Measurements from ENCODE around the gene FLRT1. TPM values are rescaled to one million over a fixed set of nuclear protein-coding genes. Genes with fewer than 3 reads are reported as not detected.

FLRT1 gene
- total RNA-seq, 4 donors from 2014 or later, result 1.1 to 4.7 (median 3.6) TPM

DNA sequence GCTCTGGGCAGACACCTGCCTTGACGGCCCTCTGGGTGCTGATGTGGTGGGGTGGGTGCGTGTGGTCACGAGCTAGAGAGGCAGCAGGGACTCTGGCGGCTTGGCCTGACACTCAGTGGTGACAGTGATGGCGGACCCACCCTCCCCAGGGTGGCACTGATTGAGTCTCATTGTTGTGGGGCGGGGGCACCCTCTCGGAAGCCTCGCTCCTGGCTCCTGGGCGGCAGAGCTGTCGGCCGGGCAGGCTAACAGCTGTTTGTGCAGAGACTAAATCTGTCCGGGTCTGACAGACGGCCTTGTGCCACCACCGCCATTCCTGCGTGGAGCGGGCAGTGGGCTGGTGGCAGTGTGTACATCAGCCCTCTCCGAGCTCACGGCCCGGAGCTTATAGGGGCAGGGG is 15.6 kb downstream of the FLRT1 start:
- no peaks in the 10 kb centered on the region for H3K27me3 ChIP-seq
- H3K4me1 ChIP-seq, result peaks cover 0 to 18% (median 0%) of the 10 kb centered on the region in 3 donors
- peak overlapping the region in 1 of 4 donors; percentile 29 for H3K27ac ChIP-seq
- H3K4me3 ChIP-seq, result no peak overlapping the region
- H3K36me3 ChIP-seq, result no peaks in the 10 kb centered on the region
- TF ChIP-seq EP300 (IDR thresholded peaks at IDR 0.05), result no peak
- TF ChIP-seq POLR2AphosphoS5 (IDR thresholded peaks at IDR 0.05), result no peak
- TF ChIP-seq, protein P1, sequence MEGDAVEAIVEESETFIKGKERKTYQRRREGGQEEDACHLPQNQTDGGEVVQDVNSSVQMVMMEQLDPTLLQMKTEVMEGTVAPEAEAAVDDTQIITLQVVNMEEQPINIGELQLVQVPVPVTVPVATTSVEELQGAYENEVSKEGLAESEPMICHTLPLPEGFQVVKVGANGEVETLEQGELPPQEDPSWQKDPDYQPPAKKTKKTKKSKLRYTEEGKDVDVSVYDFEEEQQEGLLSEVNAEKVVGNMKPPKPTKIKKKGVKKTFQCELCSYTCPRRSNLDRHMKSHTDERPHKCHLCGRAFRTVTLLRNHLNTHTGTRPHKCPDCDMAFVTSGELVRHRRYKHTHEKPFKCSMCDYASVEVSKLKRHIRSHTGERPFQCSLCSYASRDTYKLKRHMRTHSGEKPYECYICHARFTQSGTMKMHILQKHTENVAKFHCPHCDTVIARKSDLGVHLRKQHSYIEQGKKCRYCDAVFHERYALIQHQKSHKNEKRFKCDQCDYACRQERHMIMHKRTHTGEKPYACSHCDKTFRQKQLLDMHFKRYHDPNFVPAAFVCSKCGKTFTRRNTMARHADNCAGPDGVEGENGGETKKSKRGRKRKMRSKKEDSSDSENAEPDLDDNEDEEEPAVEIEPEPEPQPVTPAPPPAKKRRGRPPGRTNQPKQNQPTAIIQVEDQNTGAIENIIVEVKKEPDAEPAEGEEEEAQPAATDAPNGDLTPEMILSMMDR (IDR thresholded peaks at IDR 0.05), result no peak
- TF ChIP-seq POLR2A (IDR thresholded peaks at IDR 0.05), result no peak
- no peaks in the 10 kb centered on the region for H3K9me3 ChIP-seq
- WGBS, 2 donors (ENCODE audit: low coverage in 1 of 2), result 89% methylated on average over 3 of the region's 19 CpGs; no CpG with 5 or more reads in 1 of the 2 donors
- no peak for ATAC-seq

DNA sequence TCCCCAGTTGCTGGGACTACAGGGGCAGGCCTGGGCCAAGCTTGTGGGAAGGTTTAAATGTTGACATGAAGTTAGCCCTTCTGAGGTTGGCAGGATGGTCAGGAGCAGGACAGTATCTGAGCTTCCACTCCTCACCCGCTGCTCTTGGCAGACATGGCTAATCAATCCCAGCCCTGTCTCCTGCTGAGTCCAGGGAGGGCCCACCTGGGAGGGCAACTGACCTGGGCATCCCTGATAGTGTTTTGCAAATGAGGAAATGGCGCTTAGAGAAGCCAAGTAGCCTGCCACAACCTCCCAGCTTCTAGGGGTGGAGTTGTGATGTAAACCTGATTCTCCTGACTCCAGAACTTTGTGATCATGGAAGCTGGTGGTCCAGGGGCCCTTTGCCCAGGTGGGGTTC is 16.7 kb downstream of the FLRT1 start:
- Histone ChIP-seq H3K36me3 (no peaks in the 10 kb centered on the region), H3K27ac (peak overlapping the region in 1 of 4 donors; percentile 37), H3K27me3 (no peaks in the 10 kb centered on the region), H3K4me3 (no peak overlapping the region), H3K9me3 (no peaks in the 10 kb centered on the region), H3K4me1 (peaks cover 0 to 28% (median 0%) of the 10 kb centered on the region in 3 donors)
- TF ChIP-seq POLR2A (IDR thresholded peaks at IDR 0.05) (no peak), EP300 (IDR thresholded peaks at IDR 0.05) (no peak), POLR2AphosphoS5 (IDR thresholded peaks at IDR 0.05) (no peak)
- TF ChIP-seq, protein P1 (IDR thresholded peaks at IDR 0.05), result no peak
- 100% methylated on average over 1 of the region's 2 CpGs; no CpG with 5 or more reads in 1 of the 2 donors for WGBS, 2 donors (ENCODE audit: low coverage in 1 of 2)
- ATAC-seq, result no peak

DNA sequence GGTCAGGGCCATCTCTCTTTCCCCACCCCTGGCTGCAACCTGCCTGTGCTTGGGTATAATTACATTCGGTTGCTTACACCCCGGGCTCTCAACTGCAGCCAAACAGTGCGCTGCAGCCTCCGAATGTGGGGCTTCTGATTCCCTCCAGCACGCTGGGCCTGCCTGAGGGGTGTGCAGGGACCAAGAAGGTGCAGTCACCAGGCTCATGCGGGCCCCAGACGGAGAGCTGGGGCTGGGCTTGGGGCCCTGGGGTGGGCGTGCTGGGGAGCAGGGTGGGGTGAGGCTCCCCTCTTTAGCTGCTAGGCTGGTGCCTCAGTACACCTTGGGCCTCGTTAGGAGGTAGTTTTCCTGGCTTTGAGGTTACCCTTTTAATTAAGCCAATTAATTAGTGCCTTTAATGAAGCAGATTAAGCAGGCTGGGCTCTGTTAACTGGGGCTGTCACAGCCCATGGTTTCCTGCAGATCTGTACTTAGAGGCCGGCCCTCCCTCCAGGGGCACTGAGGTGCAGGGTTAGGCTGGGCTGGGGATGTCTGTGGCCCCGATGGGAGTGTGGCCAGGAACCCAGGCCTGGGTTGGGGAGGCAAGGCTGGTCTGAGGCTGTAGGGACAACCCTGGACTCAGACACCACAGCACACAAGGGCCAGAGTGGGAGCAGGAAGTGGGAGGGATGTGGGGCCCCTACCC is 17.3 kb downstream of the FLRT1 start:
- H3K36me3 ChIP-seq, result no peaks in the 10 kb centered on the region
- no peak overlapping the region for H3K4me3 ChIP-seq
- peaks cover 0 to 30% (median 0%) of the 10 kb centered on the region in 3 donors for H3K4me1 ChIP-seq
- H3K27me3 ChIP-seq, result no peaks in the 10 kb centered on the region
- no peak for ATAC-seq
- no peak for TF ChIP-seq POLR2A (IDR thresholded peaks at IDR 0.05)
- no peak for TF ChIP-seq EP300 (IDR thresholded peaks at IDR 0.05)
- TF ChIP-seq, protein P1 (IDR thresholded peaks at IDR 0.05), result no peak
- TF ChIP-seq POLR2AphosphoS5 (IDR thresholded peaks at IDR 0.05), result no peak
- H3K27ac ChIP-seq, result peak overlapping the region in 1 of 4 donors; percentile 38
- H3K9me3 ChIP-seq, result no peaks in the 10 kb centered on the region
- WGBS, 2 donors (ENCODE audit: low coverage in 1 of 2), result 100% methylated on average over 1 of the region's 11 CpGs; no CpG with 5 or more reads in 1 of the 2 donors

DNA sequence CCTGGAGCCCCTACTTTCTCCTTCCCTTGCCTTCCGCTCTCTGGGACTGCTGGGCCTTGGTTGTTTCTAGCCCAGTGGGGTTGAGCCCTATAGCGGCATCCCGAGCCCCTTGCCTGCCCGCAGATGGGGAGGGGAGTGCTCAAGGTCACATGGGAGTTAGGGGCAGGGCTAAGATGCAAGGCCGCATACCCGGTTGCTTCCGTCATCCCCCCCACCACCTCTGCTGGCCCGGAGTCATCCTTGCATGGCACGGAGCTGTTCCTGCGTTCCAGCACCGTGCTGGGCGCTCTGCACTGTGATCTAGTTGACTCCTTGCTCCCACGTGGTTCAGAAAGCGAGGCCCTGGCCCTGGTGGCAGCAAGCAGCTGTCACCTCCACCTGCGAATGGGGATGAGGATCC is 18.0 kb downstream of the FLRT1 start:
- Histone ChIP-seq H3K36me3 (no peaks in the 10 kb centered on the region), H3K27ac (peak overlapping the region in 1 of 4 donors; percentile 38), H3K4me3 (no peak overlapping the region), H3K27me3 (no peaks in the 10 kb centered on the region), H3K9me3 (no peaks in the 10 kb centered on the region), H3K4me1 (peaks cover 0 to 30% (median 0%) of the 10 kb centered on the region in 3 donors)
- ATAC-seq, result no peak
- 60% methylated on average over 1 of the region's 15 CpGs; no CpG with 5 or more reads in 1 of the 2 donors for WGBS, 2 donors (ENCODE audit: low coverage in 1 of 2)
- TF ChIP-seq EP300 (IDR thresholded peaks at IDR 0.05) (no peak), POLR2A (IDR thresholded peaks at IDR 0.05) (no peak), POLR2AphosphoS5 (IDR thresholded peaks at IDR 0.05) (no peak)
- TF ChIP-seq, protein P1 (IDR thresholded peaks at IDR 0.05), result no peak

DNA sequence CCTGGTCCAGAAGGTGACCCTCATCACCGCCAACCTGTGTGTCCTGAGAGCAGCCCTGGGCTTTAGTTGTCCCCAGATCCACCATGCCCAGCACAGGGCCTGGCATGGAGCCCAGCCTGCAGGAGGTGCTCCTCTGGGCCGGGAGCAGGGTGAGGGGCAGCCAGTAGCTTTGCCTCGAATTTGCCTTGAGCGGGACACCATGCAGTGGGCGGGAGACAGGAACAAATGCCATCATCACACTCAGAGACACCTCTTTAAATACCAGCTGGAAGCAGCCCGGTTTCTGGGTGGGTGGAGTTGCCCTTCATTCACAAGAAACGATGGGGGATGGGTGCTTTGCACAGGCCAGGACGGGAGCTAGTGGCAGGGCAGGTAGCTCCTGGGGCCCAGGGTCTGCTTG is 19.3 kb downstream of the FLRT1 start:
- TF ChIP-seq POLR2AphosphoS5 (IDR thresholded peaks at IDR 0.05) (no peak), EP300 (IDR thresholded peaks at IDR 0.05) (no peak), POLR2A (IDR thresholded peaks at IDR 0.05) (no peak)
- TF ChIP-seq, protein P1 (IDR thresholded peaks at IDR 0.05), result no peak
- Histone ChIP-seq H3K4me1 (peaks cover 0 to 32% (median 0%) of the 10 kb centered on the region in 3 donors), H3K4me3 (no peak overlapping the region), H3K36me3 (no peaks in the 10 kb centered on the region), H3K9me3 (no peaks in the 10 kb centered on the region), H3K27ac (peak overlapping the region in 1 of 4 donors; percentile 40), H3K27me3 (no peaks in the 10 kb centered on the region)
- ATAC-seq, result no peak
- WGBS, 2 donors (ENCODE audit: low coverage in 1 of 2), result no CpG with 5 or more reads among the region's 8 CpGs

All from gastroesophageal sphincter (tissue), 4 donors.